ENCODE results near the gene USP17L26.
"Not testable (repeated sequence)": the region's sequence is repeated elsewhere in the genome, so short reads cannot be mapped to it uniquely, and the experiment has no call there.

USP17L26 gene, protein sequence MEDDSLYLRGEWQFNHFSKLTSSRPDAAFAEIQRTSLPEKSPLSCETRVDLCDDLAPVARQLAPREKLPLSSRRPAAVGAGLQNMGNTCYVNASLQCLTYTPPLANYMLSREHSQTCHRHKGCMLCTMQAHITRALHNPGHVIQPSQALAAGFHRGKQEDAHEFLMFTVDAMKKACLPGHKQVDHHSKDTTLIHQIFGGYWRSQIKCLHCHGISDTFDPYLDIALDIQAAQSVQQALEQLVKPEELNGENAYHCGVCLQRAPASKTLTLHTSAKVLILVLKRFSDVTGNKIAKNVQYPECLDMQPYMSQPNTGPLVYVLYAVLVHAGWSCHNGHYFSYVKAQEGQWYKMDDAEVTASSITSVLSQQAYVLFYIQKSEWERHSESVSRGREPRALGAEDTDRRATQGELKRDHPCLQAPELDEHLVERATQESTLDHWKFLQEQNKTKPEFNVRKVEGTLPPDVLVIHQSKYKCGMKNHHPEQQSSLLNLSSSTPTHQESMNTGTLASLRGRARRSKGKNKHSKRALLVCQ

DNA sequence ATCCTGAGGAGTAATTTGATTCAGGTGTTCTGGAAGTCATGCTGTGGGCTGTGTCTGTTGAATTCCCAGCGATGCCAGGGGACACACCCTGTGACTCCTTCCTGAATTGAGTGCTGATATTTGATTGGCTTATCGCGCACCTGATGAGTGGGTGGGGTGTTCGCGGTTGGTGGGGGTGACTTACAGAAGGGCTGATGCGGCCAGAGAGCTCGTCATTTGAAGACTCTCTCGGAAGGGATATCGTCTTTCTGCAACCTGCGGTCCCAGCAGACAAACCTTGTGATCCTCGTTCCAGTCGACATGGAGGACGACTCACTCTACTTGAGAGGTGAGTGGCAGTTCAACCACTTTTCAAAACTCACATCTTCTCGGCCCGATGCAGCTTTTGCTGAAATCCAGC lies at the start of gene USP17L26:
Gene USP17L26, plus strand, starts transcription at position 301 of the 400 bp plus-strand sequence. Its CDS starts 0 bp downstream, at position 301.
- H3K4me3 ChIP-seq (ENCODE audit: low read depth, low read length); H3K27ac ChIP-seq (ENCODE audit: low read depth, low read length); H3K27me3 ChIP-seq (ENCODE audit: insufficient read depth, low read length): not testable (repeated sequence)

DNA sequence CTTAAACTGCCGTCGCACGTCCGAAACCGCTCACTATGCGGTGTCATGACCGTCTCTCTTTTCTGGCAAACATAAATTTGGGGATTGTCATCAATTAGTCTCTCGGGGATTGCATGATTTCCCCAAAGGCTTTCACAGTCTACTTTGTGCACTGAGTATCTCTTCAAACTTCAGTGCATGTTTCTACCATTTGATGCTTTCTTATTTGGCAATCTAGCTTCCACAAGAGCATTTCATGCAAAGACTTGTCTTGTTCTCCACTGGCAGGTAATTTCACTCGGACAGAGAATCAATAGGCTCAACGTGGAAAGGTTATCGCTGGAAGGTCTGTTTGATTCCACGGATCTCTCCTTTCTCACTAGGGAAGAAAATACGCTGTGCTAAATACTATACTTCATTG lies 10.3 kb upstream of the USP17L26 start:
- not testable (repeated sequence) for H2AFZ ChIP-seq (ENCODE audit: low read length, unreplicated experiment); H3K27ac ChIP-seq (ENCODE audit: low read depth, low read length); H3K27me3 ChIP-seq (ENCODE audit: insufficient read depth, low read length); H3K36me3 ChIP-seq (ENCODE audit: insufficient read depth, low read length); H3K79me2 ChIP-seq (ENCODE audit: control insufficient read depth, insufficient read depth, low read length, unreplicated experiment); H3K4me1 ChIP-seq (ENCODE audit: control insufficient read depth, insufficient read depth, low read length, unreplicated experiment); H3K4me3 ChIP-seq (ENCODE audit: low read depth, low read length)

More for the DNA sequence above, at the start of gene USP17L26:
- not testable (repeated sequence) for H3K4me1 ChIP-seq (ENCODE audit: control insufficient read depth, insufficient read depth, low read length, unreplicated experiment); H2AFZ ChIP-seq (ENCODE audit: low read length, unreplicated experiment); H3K36me3 ChIP-seq (ENCODE audit: insufficient read depth, low read length); H3K79me2 ChIP-seq (ENCODE audit: control insufficient read depth, insufficient read depth, low read length, unreplicated experiment)

DNA sequence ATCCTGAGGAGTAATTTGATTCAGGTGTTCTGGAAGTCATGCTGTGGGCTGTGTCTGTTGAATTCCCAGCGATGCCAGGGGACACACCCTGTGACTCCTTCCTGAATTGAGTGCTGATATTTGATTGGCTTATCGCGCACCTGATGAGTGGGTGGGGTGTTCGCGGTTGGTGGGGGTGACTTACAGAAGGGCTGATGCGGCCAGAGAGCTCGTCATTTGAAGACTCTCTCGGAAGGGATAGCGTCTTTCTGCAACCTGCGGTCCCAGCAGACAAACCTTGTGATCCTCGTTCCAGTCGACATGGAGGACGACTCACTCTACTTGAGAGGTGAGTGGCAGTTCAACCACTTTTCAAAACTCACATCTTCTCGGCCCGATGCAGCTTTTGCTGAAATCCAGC lies 9.6 kb upstream of the USP17L26 start, which contains the start of gene USP17L24:
Gene USP17L24, plus strand, starts transcription at position 301 of the 400 bp plus-strand sequence. Its CDS starts 0 bp downstream, at position 301.
- H3K27ac ChIP-seq (ENCODE audit: low read depth, low read length); H3K79me2 ChIP-seq (ENCODE audit: control insufficient read depth, insufficient read depth, low read length, unreplicated experiment); H3K4me1 ChIP-seq (ENCODE audit: control insufficient read depth, insufficient read depth, low read length, unreplicated experiment); H3K27me3 ChIP-seq (ENCODE audit: insufficient read depth, low read length); H3K36me3 ChIP-seq (ENCODE audit: insufficient read depth, low read length); H3K4me3 ChIP-seq (ENCODE audit: low read depth, low read length); H2AFZ ChIP-seq (ENCODE audit: low read length, unreplicated experiment): not testable (repeated sequence)

DNA sequence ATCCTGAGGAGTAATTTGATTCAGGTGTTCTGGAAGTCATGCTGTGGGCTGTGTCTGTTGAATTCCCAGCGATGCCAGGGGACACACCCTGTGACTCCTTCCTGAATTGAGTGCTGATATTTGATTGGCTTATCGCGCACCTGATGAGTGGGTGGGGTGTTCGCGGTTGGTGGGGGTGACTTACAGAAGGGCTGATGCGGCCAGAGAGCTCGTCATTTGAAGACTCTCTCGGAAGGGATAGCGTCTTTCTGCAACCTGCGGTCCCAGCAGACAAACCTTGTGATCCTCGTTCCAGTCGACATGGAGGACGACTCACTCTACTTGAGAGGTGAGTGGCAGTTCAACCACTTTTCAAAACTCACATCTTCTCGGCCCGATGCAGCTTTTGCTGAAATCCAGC lies 4.8 kb upstream of the USP17L26 start, which contains the start of gene USP17L25:
Gene USP17L25, plus strand, starts transcription at position 301 of the 400 bp plus-strand sequence. Its CDS starts 0 bp downstream, at position 301.
- not testable (repeated sequence) for H3K27me3 ChIP-seq (ENCODE audit: insufficient read depth, low read length); H2AFZ ChIP-seq (ENCODE audit: low read length, unreplicated experiment); H3K27ac ChIP-seq (ENCODE audit: low read depth, low read length); H3K4me3 ChIP-seq (ENCODE audit: low read depth, low read length); H3K79me2 ChIP-seq (ENCODE audit: control insufficient read depth, insufficient read depth, low read length, unreplicated experiment); H3K4me1 ChIP-seq (ENCODE audit: control insufficient read depth, insufficient read depth, low read length, unreplicated experiment); H3K36me3 ChIP-seq (ENCODE audit: insufficient read depth, low read length)

DNA sequence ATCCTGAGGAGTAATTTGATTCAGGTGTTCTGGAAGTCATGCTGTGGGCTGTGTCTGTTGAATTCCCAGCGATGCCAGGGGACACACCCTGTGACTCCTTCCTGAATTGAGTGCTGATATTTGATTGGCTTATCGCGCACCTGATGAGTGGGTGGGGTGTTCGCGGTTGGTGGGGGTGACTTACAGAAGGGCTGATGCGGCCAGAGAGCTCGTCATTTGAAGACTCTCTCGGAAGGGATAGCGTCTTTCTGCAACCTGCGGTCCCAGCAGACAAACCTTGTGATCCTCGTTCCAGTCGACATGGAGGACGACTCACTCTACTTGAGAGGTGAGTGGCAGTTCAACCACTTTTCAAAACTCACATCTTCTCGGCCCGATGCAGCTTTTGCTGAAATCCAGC lies 4.6 kb downstream of the USP17L26 start, which contains the start of gene USP17L5:
Gene USP17L5, plus strand, starts transcription at position 301 of the 400 bp plus-strand sequence. Its CDS starts 0 bp downstream, at position 301.
- H3K36me3 ChIP-seq (ENCODE audit: insufficient read depth, low read length); H3K27me3 ChIP-seq (ENCODE audit: insufficient read depth, low read length); H3K4me3 ChIP-seq (ENCODE audit: low read depth, low read length); H3K79me2 ChIP-seq (ENCODE audit: control insufficient read depth, insufficient read depth, low read length, unreplicated experiment); H3K4me1 ChIP-seq (ENCODE audit: control insufficient read depth, insufficient read depth, low read length, unreplicated experiment); H2AFZ ChIP-seq (ENCODE audit: low read length, unreplicated experiment); H3K27ac ChIP-seq (ENCODE audit: low read depth, low read length): not testable (repeated sequence)

DNA sequence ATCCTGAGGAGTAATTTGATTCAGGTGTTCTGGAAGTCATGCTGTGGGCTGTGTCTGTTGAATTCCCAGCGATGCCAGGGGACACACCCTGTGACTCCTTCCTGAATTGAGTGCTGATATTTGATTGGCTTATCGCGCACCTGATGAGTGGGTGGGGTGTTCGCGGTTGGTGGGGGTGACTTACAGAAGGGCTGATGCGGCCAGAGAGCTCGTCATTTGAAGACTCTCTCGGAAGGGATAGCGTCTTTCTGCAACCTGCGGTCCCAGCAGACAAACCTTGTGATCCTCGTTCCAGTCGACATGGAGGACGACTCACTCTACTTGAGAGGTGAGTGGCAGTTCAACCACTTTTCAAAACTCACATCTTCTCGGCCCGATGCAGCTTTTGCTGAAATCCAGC lies 9.4 kb downstream of the USP17L26 start, which contains the start of gene USP17L27:
Gene USP17L27, plus strand, starts transcription at position 301 of the 400 bp plus-strand sequence. Its CDS starts 0 bp downstream, at position 301.
- H2AFZ ChIP-seq (ENCODE audit: low read length, unreplicated experiment); H3K36me3 ChIP-seq (ENCODE audit: insufficient read depth, low read length); H3K79me2 ChIP-seq (ENCODE audit: control insufficient read depth, insufficient read depth, low read length, unreplicated experiment); H3K4me1 ChIP-seq (ENCODE audit: control insufficient read depth, insufficient read depth, low read length, unreplicated experiment); H3K27me3 ChIP-seq (ENCODE audit: insufficient read depth, low read length); H3K4me3 ChIP-seq (ENCODE audit: low read depth, low read length); H3K27ac ChIP-seq (ENCODE audit: low read depth, low read length): not testable (repeated sequence)

DNA sequence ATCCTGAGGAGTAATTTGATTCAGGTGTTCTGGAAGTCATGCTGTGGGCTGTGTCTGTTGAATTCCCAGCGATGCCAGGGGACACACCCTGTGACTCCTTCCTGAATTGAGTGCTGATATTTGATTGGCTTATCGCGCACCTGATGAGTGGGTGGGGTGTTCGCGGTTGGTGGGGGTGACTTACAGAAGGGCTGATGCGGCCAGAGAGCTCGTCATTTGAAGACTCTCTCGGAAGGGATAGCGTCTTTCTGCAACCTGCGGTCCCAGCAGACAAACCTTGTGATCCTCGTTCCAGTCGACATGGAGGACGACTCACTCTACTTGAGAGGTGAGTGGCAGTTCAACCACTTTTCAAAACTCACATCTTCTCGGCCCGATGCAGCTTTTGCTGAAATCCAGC lies 14.1 kb downstream of the USP17L26 start, which contains the start of gene USP17L28:
Gene USP17L28, plus strand, starts transcription at position 301 of the 400 bp plus-strand sequence. Its CDS starts 0 bp downstream, at position 301.
- H3K36me3 ChIP-seq (ENCODE audit: insufficient read depth, low read length); H3K4me1 ChIP-seq (ENCODE audit: control insufficient read depth, insufficient read depth, low read length, unreplicated experiment); H3K27me3 ChIP-seq (ENCODE audit: insufficient read depth, low read length); H2AFZ ChIP-seq (ENCODE audit: low read length, unreplicated experiment); H3K27ac ChIP-seq (ENCODE audit: low read depth, low read length); H3K4me3 ChIP-seq (ENCODE audit: low read depth, low read length); H3K79me2 ChIP-seq (ENCODE audit: control insufficient read depth, insufficient read depth, low read length, unreplicated experiment): not testable (repeated sequence)

DNA sequence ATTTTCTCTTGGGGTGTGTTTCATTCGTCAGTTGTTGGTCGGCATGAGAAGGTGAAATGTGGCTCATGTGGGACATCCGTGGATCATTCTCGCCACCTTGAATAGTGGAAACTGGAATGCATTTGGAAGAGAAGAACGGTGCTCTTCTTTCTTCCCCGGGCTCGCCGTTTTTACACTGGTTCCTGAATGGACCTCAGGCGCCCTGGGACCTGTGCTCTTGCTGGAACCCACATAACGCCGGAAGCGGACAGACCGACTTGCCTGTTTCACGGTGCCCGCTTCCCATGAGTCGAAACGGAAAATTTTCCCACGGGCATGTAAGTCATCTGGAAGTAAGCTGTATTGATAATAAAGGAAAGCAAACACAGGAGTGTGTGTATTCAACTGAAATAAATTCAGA lies 16.4 kb downstream of the USP17L26 start:
- not testable (repeated sequence) for H3K36me3 ChIP-seq (ENCODE audit: insufficient read depth, low read length); H3K4me3 ChIP-seq (ENCODE audit: low read depth, low read length); H3K27me3 ChIP-seq (ENCODE audit: insufficient read depth, low read length); H2AFZ ChIP-seq (ENCODE audit: low read length, unreplicated experiment); H3K27ac ChIP-seq (ENCODE audit: low read depth, low read length); H3K79me2 ChIP-seq (ENCODE audit: control insufficient read depth, insufficient read depth, low read length, unreplicated experiment); H3K4me1 ChIP-seq (ENCODE audit: control insufficient read depth, insufficient read depth, low read length, unreplicated experiment)

DNA sequence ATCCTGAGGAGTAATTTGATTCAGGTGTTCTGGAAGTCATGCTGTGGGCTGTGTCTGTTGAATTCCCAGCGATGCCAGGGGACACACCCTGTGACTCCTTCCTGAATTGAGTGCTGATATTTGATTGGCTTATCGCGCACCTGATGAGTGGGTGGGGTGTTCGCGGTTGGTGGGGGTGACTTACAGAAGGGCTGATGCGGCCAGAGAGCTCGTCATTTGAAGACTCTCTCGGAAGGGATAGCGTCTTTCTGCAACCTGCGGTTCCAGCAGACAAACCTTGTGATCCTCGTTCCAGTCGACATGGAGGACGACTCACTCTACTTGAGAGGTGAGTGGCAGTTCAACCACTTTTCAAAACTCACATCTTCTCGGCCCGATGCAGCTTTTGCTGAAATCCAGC lies 18.9 kb downstream of the USP17L26 start, which contains the start of gene USP17L29:
Gene USP17L29, plus strand, starts transcription at position 301 of the 400 bp plus-strand sequence. Its CDS starts 0 bp downstream, at position 301.
- not testable (repeated sequence) for H3K27me3 ChIP-seq (ENCODE audit: insufficient read depth, low read length); H3K27ac ChIP-seq (ENCODE audit: low read depth, low read length); H3K4me3 ChIP-seq (ENCODE audit: low read depth, low read length); H2AFZ ChIP-seq (ENCODE audit: low read length, unreplicated experiment); H3K4me1 ChIP-seq (ENCODE audit: control insufficient read depth, insufficient read depth, low read length, unreplicated experiment); H3K79me2 ChIP-seq (ENCODE audit: control insufficient read depth, insufficient read depth, low read length, unreplicated experiment); H3K36me3 ChIP-seq (ENCODE audit: insufficient read depth, low read length)

DNA sequence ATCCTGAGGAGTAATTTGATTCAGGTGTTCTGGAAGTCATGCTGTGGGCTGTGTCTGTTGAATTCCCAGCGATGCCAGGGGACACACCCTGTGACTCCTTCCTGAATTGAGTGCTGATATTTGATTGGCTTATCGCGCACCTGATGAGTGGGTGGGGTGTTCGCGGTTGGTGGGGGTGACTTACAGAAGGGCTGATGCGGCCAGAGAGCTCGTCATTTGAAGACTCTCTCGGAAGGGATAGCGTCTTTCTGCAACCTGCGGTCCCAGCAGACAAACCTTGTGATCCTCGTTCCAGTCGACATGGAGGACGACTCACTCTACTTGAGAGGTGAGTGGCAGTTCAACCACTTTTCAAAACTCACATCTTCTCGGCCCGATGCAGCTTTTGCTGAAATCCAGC lies 28.4 kb downstream of the USP17L26 start, which contains the start of gene USP17L30:
Gene USP17L30, plus strand, starts transcription at position 301 of the 400 bp plus-strand sequence. Its CDS starts 0 bp downstream, at position 301.
- H3K4me3 ChIP-seq (ENCODE audit: low read depth, low read length); H3K79me2 ChIP-seq (ENCODE audit: control insufficient read depth, insufficient read depth, low read length, unreplicated experiment); H3K36me3 ChIP-seq (ENCODE audit: insufficient read depth, low read length); H3K27me3 ChIP-seq (ENCODE audit: insufficient read depth, low read length); H3K27ac ChIP-seq (ENCODE audit: low read depth, low read length); H3K4me1 ChIP-seq (ENCODE audit: control insufficient read depth, insufficient read depth, low read length, unreplicated experiment); H2AFZ ChIP-seq (ENCODE audit: low read length, unreplicated experiment): not testable (repeated sequence)

Data from ACC112 (cell line).